Astrocyte of the hippocampus (primary cell): ENCODE measurements around the gene PEX6.

ENCODE experiments used
- DNase-seq: peaks from one replicate; pipeline ENCODE4 v3.0.0; 2011; ENCODE audit warnings: low read depth, low spot score

PEX6 gene

GRCh38 chr6:42937548-42938427, 41.2 kb downstream of the PEX6 start:
- no peak for DNase-seq

- DNase-seq: no peak
These were observed 42.6 kb downstream of the PEX6 start for GRCh38 chr6:42936398-42936797.

- DNase-seq: no peak
These were observed 43.7 kb downstream of the PEX6 start for GRCh38 chr6:42935322-42935721.

- DNase-seq: no peak
These were observed 45.8 kb downstream of the PEX6 start for GRCh38 chr6:42933205-42933604.

GRCh38 chr6:42932412-42932811, 46.6 kb downstream of the PEX6 start:
- DNase-seq: no peak

GRCh38 chr6:42929821-42930360, 49.1 kb downstream of the PEX6 start:
- no peak for DNase-seq

GRCh38 chr6:42928986-42929820, 49.8 kb downstream of the PEX6 start, which contains the start of gene CNPY3:
CNPY3 (plus strand) TSS chr6:42929480; CDS start chr6:42929571, 91 bp downstream.
- peak; percentile 98 for DNase-seq

- no peak for DNase-seq
These were observed 53.6 kb downstream of the PEX6 start for GRCh38 chr6:42925248-42925857.

GRCh38 chr6:42923666-42924065, 55.3 kb downstream of the PEX6 start:
- DNase-seq: no peak

GRCh38 chr6:42921801-42922200, 57.2 kb downstream of the PEX6 start:
- no peak for DNase-seq

- no peak for DNase-seq
These were observed 62.7 kb downstream of the PEX6 start for GRCh38 chr6:42916288-42916687.

GRCh38 chr6:42915732-42916131, 63.2 kb downstream of the PEX6 start, which contains the start of gene PTCRA:
PTCRA (plus strand) TSS chr6:42916053; CDS start chr6:42916070, 17 bp downstream.
- DNase-seq: no peak

GRCh38 chr6:42914546-42914945, 64.4 kb downstream of the PEX6 start:
- no peak for DNase-seq
